Measurements from ENCODE around the gene RPL10.

Gene RPL10

DNA sequence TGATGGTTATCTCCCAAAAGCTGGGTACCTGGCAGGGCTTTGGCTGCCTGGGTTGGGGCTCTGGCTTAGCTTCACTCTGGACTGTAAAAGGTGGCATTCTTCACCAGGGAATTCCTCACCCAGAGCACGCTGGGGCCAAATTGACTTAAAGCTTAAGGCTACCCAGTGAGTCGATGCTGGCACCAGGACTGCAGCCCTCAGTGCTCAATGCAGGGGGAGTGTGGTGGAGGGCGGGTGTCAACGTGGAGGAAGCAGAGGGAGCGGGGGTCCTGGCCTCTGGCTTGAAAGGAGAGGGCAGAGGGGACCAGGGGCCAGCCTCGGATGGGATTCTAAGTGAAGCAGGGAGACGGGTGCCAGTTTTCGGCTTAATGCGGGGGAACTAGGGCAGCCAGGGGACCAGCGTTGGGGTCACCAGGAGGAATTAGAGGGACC lies 45.3 kb downstream of the RPL10 start:
- Histone ChIP-seq H3K27ac (ENCODE audit: low read depth, low read length) (no peak overlapping the region), H3K36me3 (ENCODE audit: control insufficient read depth, insufficient read depth, low read length) (peaks cover 64% of the 10 kb centered on the region), H3K4me1 (ENCODE audit: control insufficient read depth, insufficient read depth, low read length) (peaks cover 9% of the 10 kb centered on the region; the same call in 1 of the 2 replicates), H3K4me3 (ENCODE audit: low read depth, low read length) (peak overlapping the region; percentile 58), H3K9ac (ENCODE audit: low read length) (peak overlapping the region; percentile 38), H3K27me3 (ENCODE audit: control insufficient read depth, insufficient read depth, low read length) (no peaks in the 10 kb centered on the region), H3K9me3 (ENCODE audit: control insufficient read depth, insufficient read depth, low read depth, low read length) (peaks cover 36% of the 10 kb centered on the region; the same call in 1 of the 2 replicates)

DNA sequence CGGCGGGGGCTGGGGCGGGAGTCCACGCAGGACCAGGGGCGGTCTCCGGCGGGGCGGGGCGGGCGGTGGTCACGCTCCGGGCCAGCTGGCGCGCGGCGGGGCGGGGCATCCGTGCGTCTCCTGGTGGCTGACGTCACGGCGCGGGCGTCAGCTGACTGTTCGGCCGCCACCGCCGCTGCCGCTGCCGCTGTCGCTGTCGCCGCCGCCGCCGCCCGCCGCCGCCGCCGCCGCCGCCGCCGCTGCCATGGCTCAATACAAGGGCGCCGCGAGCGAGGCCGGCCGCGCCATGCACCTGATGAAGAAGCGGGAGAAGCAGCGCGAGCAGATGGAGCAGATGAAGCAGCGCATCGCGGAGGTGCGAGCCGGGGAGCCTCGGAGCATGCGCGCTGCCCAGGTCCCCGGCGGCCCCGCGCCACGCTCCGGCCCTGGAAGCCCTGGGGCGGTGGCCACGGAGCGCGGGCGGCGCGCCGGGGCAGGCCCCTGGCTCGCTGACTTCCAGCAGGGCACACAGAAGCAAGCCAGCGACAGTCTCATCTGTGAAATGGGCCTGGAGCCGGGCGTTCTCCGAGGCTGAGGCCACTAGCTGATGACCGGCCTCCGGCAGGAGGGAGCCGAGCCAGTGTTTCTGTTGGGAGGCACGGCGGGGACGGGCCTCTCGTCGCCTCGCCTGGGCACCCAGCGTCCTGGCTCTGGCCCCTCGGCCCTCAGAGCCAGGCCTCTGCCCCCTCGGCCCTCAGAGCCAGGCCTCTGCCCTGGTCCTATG lies 46.0 kb downstream of the RPL10 start, which contains the start of gene FAM50A:
Gene FAM50A, plus strand, starts transcription at position 150 of the 763 bp plus-strand sequence. Its CDS starts 95 bp downstream, at position 245.
- Histone ChIP-seq H3K4me3 (ENCODE audit: low read depth, low read length) (peak within 1 kb of the TSS; percentile 72), H3K27me3 (ENCODE audit: control insufficient read depth, insufficient read depth, low read length) (no peaks in the 10 kb centered on the region), H3K9ac (ENCODE audit: low read length) (peak within 1 kb of the TSS; percentile 66), H3K27ac (ENCODE audit: low read depth, low read length) (no peak within 1 kb of the TSS; the same call in 1 of the 2 replicates), H3K9me3 (ENCODE audit: control insufficient read depth, insufficient read depth, low read depth, low read length) (peaks cover 34% of the 10 kb centered on the region; the same call in 1 of the 2 replicates), H3K36me3 (ENCODE audit: control insufficient read depth, insufficient read depth, low read length) (peaks cover 65% of the 10 kb centered on the region), H3K4me1 (ENCODE audit: control insufficient read depth, insufficient read depth, low read length) (peaks cover 8% of the 10 kb centered on the region; the same call in 1 of the 2 replicates)

DNA sequence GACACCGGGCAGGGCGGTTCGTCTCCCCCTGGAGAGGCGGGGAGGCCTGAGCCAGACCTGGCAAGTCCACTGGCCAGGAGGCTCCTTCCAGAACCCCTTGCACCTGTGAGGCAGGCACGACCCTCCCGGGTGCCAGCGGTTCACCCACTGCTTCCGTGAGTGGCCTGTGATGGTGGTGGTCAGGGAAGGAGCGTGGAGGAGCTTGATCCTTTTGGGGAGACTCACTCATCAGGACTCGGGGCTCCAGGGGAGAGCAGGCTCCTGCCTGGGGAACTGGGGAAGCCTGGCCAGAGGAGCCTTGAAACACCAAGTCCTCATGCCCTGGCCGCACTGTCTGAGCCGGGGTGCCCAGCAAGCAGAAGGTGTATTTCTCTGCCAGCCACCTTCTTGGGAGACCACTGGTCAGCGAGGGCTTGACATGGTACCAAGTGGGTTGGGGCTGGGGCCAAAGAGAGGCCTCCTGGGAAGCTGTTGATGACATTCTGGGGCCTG lies 46.6 kb downstream of the RPL10 start:
- peaks cover 8% of the 10 kb centered on the region; the same call in 1 of the 2 replicates for H3K4me1 ChIP-seq (ENCODE audit: control insufficient read depth, insufficient read depth, low read length)
- no peak overlapping the region; the same call in 1 of the 2 replicates for H3K27ac ChIP-seq (ENCODE audit: low read depth, low read length)
- peaks cover 35% of the 10 kb centered on the region; the same call in 1 of the 2 replicates for H3K9me3 ChIP-seq (ENCODE audit: control insufficient read depth, insufficient read depth, low read depth, low read length)
- peak overlapping the region; percentile 66 for H3K9ac ChIP-seq (ENCODE audit: low read length)
- H3K4me3 ChIP-seq (ENCODE audit: low read depth, low read length), result peak overlapping the region; percentile 72
- peaks cover 67% of the 10 kb centered on the region for H3K36me3 ChIP-seq (ENCODE audit: control insufficient read depth, insufficient read depth, low read length)
- no peaks in the 10 kb centered on the region for H3K27me3 ChIP-seq (ENCODE audit: control insufficient read depth, insufficient read depth, low read length)

DNA sequence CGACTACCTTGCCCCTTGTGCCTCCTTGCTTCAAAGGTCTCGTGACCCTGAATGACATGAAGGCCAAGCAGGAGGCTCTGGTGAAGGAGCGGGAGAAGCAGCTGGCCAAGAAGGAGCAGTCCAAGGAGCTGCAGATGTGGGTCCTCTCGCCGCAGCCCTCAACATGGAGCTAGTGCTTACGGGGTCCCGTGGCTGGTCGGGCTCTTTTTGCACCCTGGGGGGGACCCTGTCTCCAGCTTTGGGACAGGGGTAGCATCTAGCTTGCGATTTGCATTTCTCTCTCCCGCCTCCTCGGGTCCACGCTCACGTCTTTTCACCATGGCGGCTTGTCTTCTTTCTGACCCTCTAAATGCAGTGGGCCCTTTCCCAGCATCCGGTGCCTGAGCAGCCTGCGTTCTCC lies 47.6 kb downstream of the RPL10 start:
- H3K4me1 ChIP-seq (ENCODE audit: control insufficient read depth, insufficient read depth, low read length), result peaks cover 8% of the 10 kb centered on the region; the same call in 1 of the 2 replicates
- H3K36me3 ChIP-seq (ENCODE audit: control insufficient read depth, insufficient read depth, low read length), result peaks cover 66% of the 10 kb centered on the region
- H3K27ac ChIP-seq (ENCODE audit: low read depth, low read length), result no peak overlapping the region
- H3K9me3 ChIP-seq (ENCODE audit: control insufficient read depth, insufficient read depth, low read depth, low read length), result peaks cover 32% of the 10 kb centered on the region; the same call in 1 of the 2 replicates
- no peaks in the 10 kb centered on the region for H3K27me3 ChIP-seq (ENCODE audit: control insufficient read depth, insufficient read depth, low read length)
- no peak overlapping the region for H3K9ac ChIP-seq (ENCODE audit: low read length)
- no peak overlapping the region for H3K4me3 ChIP-seq (ENCODE audit: low read depth, low read length)

DNA sequence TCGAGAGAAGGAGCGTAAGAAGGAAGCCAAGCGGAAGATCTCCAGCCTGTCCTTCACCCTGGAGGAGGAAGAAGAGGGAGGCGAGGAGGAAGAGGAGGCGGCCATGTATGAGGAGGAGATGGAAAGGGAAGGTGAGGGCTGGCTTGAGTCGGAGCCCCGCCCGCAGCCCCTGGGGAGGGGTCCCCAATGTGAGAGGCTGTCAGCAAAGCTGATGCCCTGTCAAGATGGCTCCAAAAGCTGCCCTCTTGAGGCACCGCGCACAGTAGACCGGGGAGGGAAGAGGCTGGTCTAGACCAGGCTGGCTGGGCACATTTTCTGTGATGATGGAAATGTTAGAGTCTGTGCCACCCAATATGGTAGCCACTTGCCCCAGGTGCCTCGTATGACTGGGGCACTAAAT lies 48.3 kb downstream of the RPL10 start:
- H3K27me3 ChIP-seq (ENCODE audit: control insufficient read depth, insufficient read depth, low read length), result no peaks in the 10 kb centered on the region
- H3K4me1 ChIP-seq (ENCODE audit: control insufficient read depth, insufficient read depth, low read length), result peaks cover 8% of the 10 kb centered on the region; the same call in 1 of the 2 replicates
- H3K36me3 ChIP-seq (ENCODE audit: control insufficient read depth, insufficient read depth, low read length), result peaks cover 65% of the 10 kb centered on the region
- peaks cover 31% of the 10 kb centered on the region; the same call in 1 of the 2 replicates for H3K9me3 ChIP-seq (ENCODE audit: control insufficient read depth, insufficient read depth, low read depth, low read length)
- H3K4me3 ChIP-seq (ENCODE audit: low read depth, low read length), result no peak overlapping the region
- H3K9ac ChIP-seq (ENCODE audit: low read length), result no peak overlapping the region
- no peak overlapping the region for H3K27ac ChIP-seq (ENCODE audit: low read depth, low read length)

DNA sequence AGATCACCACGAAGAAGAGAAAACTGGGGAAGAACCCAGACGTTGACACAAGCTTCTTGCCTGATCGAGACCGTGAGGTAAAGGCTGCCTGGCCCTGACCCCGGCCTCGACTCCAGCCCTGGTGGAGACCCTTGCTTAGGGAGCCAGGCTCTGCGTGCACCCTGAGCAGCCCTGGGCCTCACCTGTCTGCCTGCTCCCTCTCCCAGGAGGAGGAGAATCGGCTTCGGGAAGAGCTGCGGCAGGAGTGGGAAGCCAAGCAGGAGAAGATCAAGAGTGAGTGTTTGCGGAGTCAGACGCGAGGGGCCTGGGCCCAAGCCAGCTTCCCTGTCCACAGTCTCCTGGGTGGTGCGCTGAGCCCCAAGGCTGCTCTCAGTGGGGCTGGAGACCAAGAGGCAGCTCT lies 50.3 kb downstream of the RPL10 start:
- H3K4me3 ChIP-seq (ENCODE audit: low read depth, low read length), result no peak overlapping the region

DNA sequence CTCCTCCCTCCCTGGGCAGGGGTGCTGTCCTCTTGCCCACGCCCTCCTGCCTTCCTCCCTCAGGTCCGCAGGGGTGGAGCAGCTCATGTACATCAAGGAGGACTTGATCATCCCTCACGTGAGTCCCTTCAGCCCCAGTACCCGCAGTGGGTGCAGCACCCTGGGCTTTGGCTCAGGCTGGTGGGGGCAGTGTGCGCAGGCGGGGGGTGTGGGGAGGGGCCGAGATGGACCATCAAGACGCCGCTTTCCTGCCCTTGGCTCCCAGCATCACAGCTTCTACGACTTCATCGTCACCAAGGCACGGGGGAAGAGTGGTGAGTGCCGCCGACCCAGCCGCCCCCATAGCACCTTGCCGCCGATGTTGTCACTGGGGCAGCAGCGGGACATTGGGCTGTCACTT lies 51.4 kb downstream of the RPL10 start:
- Histone ChIP-seq H3K4me1 (ENCODE audit: control insufficient read depth, insufficient read depth, low read length) (0 out of 2 replicates have a peak, but pooled peaks cover 2% of the 10 kb centered on the region), H3K4me3 (ENCODE audit: low read depth, low read length) (no peak overlapping the region), H3K27me3 (ENCODE audit: control insufficient read depth, insufficient read depth, low read length) (no peaks in the 10 kb centered on the region), H3K36me3 (ENCODE audit: control insufficient read depth, insufficient read depth, low read length) (peaks cover 55% of the 10 kb centered on the region), H3K9me3 (ENCODE audit: control insufficient read depth, insufficient read depth, low read depth, low read length) (peaks cover 29% of the 10 kb centered on the region; the same call in 1 of the 2 replicates), H3K27ac (ENCODE audit: low read depth, low read length) (no peak overlapping the region), H3K9ac (ENCODE audit: low read length) (no peak overlapping the region)

More for the DNA sequence above, 50.3 kb downstream of the RPL10 start:
- H3K27ac ChIP-seq (ENCODE audit: low read depth, low read length), result no peak overlapping the region
- H3K27me3 ChIP-seq (ENCODE audit: control insufficient read depth, insufficient read depth, low read length), result no peaks in the 10 kb centered on the region
- H3K9ac ChIP-seq (ENCODE audit: low read length), result no peak overlapping the region
- H3K4me1 ChIP-seq (ENCODE audit: control insufficient read depth, insufficient read depth, low read length), result 0 out of 2 replicates have a peak, but pooled peaks cover 4% of the 10 kb centered on the region
- peaks cover 30% of the 10 kb centered on the region; the same call in 1 of the 2 replicates for H3K9me3 ChIP-seq (ENCODE audit: control insufficient read depth, insufficient read depth, low read depth, low read length)
- H3K36me3 ChIP-seq (ENCODE audit: control insufficient read depth, insufficient read depth, low read length), result peaks cover 55% of the 10 kb centered on the region

DNA sequence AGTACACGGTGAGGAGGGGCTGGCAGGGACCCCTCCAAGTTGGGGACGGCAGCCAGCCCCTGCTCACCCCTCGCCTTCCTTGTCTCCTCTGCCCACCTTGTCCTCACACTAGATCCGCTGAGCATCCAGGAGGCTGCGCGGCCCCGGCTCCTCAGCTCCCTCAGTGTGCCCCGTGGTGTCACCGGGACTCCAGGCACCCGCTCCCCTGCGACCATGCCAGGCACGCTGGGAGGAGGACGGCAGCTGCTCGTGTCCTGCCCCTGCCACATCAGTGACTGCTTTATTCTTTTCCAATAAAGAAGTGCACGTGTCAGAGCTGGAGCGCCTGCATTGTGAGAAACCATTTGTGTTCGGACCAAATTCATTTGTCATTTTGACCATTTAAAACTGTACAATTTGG lies 52.1 kb downstream of the RPL10 start:
- Histone ChIP-seq H3K27ac (ENCODE audit: low read depth, low read length) (no peak overlapping the region), H3K36me3 (ENCODE audit: control insufficient read depth, insufficient read depth, low read length) (peaks cover 55% of the 10 kb centered on the region), H3K9ac (ENCODE audit: low read length) (no peak overlapping the region), H3K4me3 (ENCODE audit: low read depth, low read length) (no peak overlapping the region), H3K9me3 (ENCODE audit: control insufficient read depth, insufficient read depth, low read depth, low read length) (peaks cover 24% of the 10 kb centered on the region; the same call in 1 of the 2 replicates), H3K4me1 (ENCODE audit: control insufficient read depth, insufficient read depth, low read length) (no peaks in the 10 kb centered on the region), H3K27me3 (ENCODE audit: control insufficient read depth, insufficient read depth, low read length) (no peaks in the 10 kb centered on the region)
